ENCODE results near the gene KEAP1. TPM values are rescaled to one million over a fixed set of nuclear protein-coding genes. Genes with fewer than 3 reads are reported as not detected.

The KEAP1 gene
- total RNA-seq, 1 experiment from 2014 or later = 75.2 TPM

- Histone ChIP-seq H3K79me2 (ENCODE audit: insufficient read depth, low read length) (no peaks in the 10 kb centered on the region), H3K4me1 (ENCODE audit: control insufficient read depth in 1 of 2, insufficient read depth in 2 of 2, low read length in 2 of 2) (peaks cover 16 to 45% of the 10 kb centered on the region in 2 experiments; a peak in 3 of 4 replicates), H3K9ac (ENCODE audit: low read length) (no peak overlapping the region), H4K20me1 (ENCODE audit: insufficient read depth) (no peaks in the 10 kb centered on the region), H3K36me3 (ENCODE audit: control insufficient read depth in 1 of 2, insufficient read depth in 2 of 2, low read length in 2 of 2) (no peaks in the 10 kb centered on the region), H3K4me3 (replicated peaks in 1 of 2; ENCODE audit: low read depth in 1 of 2, low read length in 2 of 2) (no peak overlapping the region), H2AFZ (ENCODE audit: low read depth, low read length, poor library complexity, severe bottlenecking) (no peak overlapping the region), H3K9me3 (ENCODE audit: control insufficient read depth in 1 of 2, insufficient read depth in 1 of 2, low read depth in 1 of 2, low read length in 2 of 2) (no peaks in the 10 kb centered on the region), H3K27ac (ENCODE audit: low read depth, low read length) (no peak overlapping the region), H3K4me2 (ENCODE audit: low read length) (no peak overlapping the region), H3K9me2 (ENCODE audit: insufficient read depth) (no peaks in the 10 kb centered on the region), H3K27me3 (ENCODE audit: insufficient read depth, low read length) (no peaks in the 10 kb centered on the region)
- DNase-seq (ENCODE audit: low read depth, low spot score) (no peak), ATAC-seq (no peak)
- intact Hi-C loops (cut with micrococcal nuclease) = no loop called here
- ChIA-PET CTCF (interaction anchor here (1.1 kb wide), 1 partner anchor 22 kb away, joined by 3 read pairs; no protein-coding TSS in a partner anchor), POLR2A (no interaction called here), RAD21 (ENCODE audit: low non-redundant PET in 1 of 2, low total read pairs in 2 of 2, uncharacterized antibody in 2 of 2, unreplicated experiment in 2 of 2) (no interaction called here)
- no peak for TF ChIP-seq MAX (IDR thresholded peaks at IDR 0.05)
- TF ChIP-seq POLR2AphosphoS5 (IDR thresholded peaks at IDR 0.05; ENCODE audit: low read depth, low read length) = no peak
- no peak for TF ChIP-seq SRF (IDR thresholded peaks at IDR 0.05; ENCODE audit: low read depth)
- no peak for TF ChIP-seq YY1 (IDR thresholded peaks at IDR 0.05; ENCODE audit: extremely low read depth, insufficient replicate concordance, low read depth, low read length)
- TF ChIP-seq SIN3A (IDR thresholded peaks at IDR 0.05; ENCODE audit: low read depth) = no peak
- no peak for TF ChIP-seq RAD21 (IDR thresholded peaks at IDR 0.05; ENCODE audit: low read depth)
- no peak for TF ChIP-seq CBX3 (IDR thresholded peaks at IDR 0.05; ENCODE audit: low read depth)
- no TSS peak for BruUV-seq (replicated peaks)
Observed at GRCh38 chr19:10519421-10519820, 16.3 kb upstream of the KEAP1 start.

- Histone ChIP-seq H3K4me3 (replicated peaks in 1 of 2; ENCODE audit: low read depth in 1 of 2, low read length in 2 of 2) (0 out of 4 replicates have a peak overlapping the region, but pooled peaks of 1 of the 2 experiments have one; percentile 82), H3K4me1 (ENCODE audit: control insufficient read depth in 1 of 2, insufficient read depth in 2 of 2, low read length in 2 of 2) (peaks cover 16 to 45% of the 10 kb centered on the region in 2 experiments; a peak in 3 of 4 replicates), H3K27me3 (ENCODE audit: insufficient read depth, low read length) (no peaks in the 10 kb centered on the region), H3K36me3 (ENCODE audit: control insufficient read depth in 1 of 2, insufficient read depth in 2 of 2, low read length in 2 of 2) (no peaks in the 10 kb centered on the region), H3K79me2 (ENCODE audit: insufficient read depth, low read length) (no peaks in the 10 kb centered on the region), H3K9ac (ENCODE audit: low read length) (no peak overlapping the region), H3K27ac (ENCODE audit: low read depth, low read length) (no peak overlapping the region), H3K9me3 (ENCODE audit: control insufficient read depth in 1 of 2, insufficient read depth in 1 of 2, low read depth in 1 of 2, low read length in 2 of 2) (no peaks in the 10 kb centered on the region), H3K9me2 (ENCODE audit: insufficient read depth) (no peaks in the 10 kb centered on the region), H2AFZ (ENCODE audit: low read depth, low read length, poor library complexity, severe bottlenecking) (peak overlapping the region; percentile 87), H3K4me2 (ENCODE audit: low read length) (peak overlapping the region; percentile 100), H4K20me1 (ENCODE audit: insufficient read depth) (no peaks in the 10 kb centered on the region)
- ChIA-PET CTCF (interaction anchor here (0.6 to 0.7 kb wide), 2 partner anchors 251 to 380 kb away, joined by 3 read pairs; no protein-coding TSS in a partner anchor), RAD21 (ENCODE audit: low non-redundant PET in 1 of 2, low total read pairs in 2 of 2, uncharacterized antibody in 2 of 2, unreplicated experiment in 2 of 2) (no interaction called here), POLR2A (interaction anchor here (0.6 kb wide), 1 partner anchor 10 kb away, joined by 3 read pairs; no protein-coding TSS in a partner anchor)
- TF ChIP-seq EGR1 (IDR thresholded peaks at IDR 0.05; ENCODE audit: low read depth) = no peak
- TF ChIP-seq FOSL1 (IDR thresholded peaks at IDR 0.05; ENCODE audit: low read depth) = no peak
- ATAC-seq = no peak
- DNase-seq (ENCODE audit: low read depth, low spot score) = no peak
- intact Hi-C loops (cut with micrococcal nuclease) = no loop called here
- no TSS peak for BruUV-seq (replicated peaks)
Observed at GRCh38 chr19:10518444-10519361, 15.5 kb upstream of the KEAP1 start.
